ENCODE measurements around the gene LSP1. TPM values are rescaled to one million over a fixed set of nuclear protein-coding genes. Genes with fewer than 3 reads are reported as not detected.

The LSP1 gene
- total and polyA plus RNA-seq, 2 of the 4 experiments (the other 2 are of a cell fraction), result not detected

GRCh38 chr11:1831338-1832210 lies 21.3 kb upstream of the LSP1 start (continued):
- TF ChIP-seq BHLHE40 (IDR thresholded peaks at IDR 0.05; ENCODE audit: low read depth, low read length), result no peak
- no peak for TF ChIP-seq MAZ (IDR thresholded peaks at IDR 0.05; ENCODE audit: borderline replicate concordance, low read depth, low read length)
- no peak for TF ChIP-seq FOS (IDR thresholded peaks at IDR 0.05; ENCODE audit: low read depth, low read length)

DNA sequence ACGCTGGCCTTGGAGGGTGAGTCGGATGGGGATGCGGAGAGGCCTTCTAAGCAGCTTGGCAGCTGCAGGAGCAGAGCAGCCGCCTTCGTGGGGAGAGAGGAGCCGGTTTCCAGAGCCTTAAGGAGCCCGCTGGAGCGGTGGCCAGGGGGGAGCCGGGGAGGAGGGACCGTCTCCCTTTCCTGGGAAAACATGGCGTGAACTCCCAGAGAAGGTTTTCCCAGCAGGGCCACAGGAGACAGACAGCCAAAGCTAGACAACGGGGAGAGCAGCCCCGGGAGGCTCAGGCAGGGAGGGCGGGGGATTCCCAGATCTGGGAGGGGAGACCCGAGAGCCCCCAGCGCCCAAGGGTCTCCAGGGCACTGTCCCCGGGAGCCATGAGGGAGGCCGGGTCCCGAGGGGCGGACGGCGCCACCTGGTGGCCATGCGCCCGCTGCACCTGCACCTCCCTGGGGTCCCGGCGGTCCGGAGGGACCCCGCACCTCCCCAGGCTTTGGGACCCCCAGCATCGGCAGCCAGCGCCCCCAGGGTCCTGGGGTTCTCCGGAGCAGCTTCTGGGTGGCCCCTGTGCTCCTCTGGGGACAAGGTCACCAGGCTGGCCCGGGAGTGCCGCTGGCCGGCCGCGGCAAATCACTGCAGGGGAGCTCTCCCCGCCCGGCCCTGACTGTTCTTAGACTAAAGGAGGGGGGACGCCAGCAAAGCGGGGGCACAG lies 20.5 kb upstream of the LSP1 start:
- Histone ChIP-seq H3K9me1 (ENCODE audit: insufficient read depth, low read length) (no peaks in the 10 kb centered on the region), H3K56ac (ENCODE audit: extremely low read depth, insufficient read depth, low read length) (no peak overlapping the region), H3K4me1 (ENCODE audit: control insufficient read depth, insufficient read depth, low read length) (peaks cover 8% of the 10 kb centered on the region), H2AFZ (replicated peaks; ENCODE audit: low read length, poor library complexity) (peak overlapping the region; percentile 44), H3K27ac (ENCODE audit: insufficient read depth, low read length) (no peak overlapping the region), H3K9me3 (ENCODE audit: control insufficient read depth, insufficient read depth, low read length) (no peaks in the 10 kb centered on the region), H3K36me3 (ENCODE audit: control insufficient read depth, insufficient read depth, low read length) (no peaks in the 10 kb centered on the region), H3K27me3 (ENCODE audit: control insufficient read depth, insufficient read depth, low read length) (peaks cover 16% of the 10 kb centered on the region; the same call in 1 of the 2 replicates), H2BK15ac (ENCODE audit: low read depth, low read length) (peak overlapping the region; percentile 66; the same call in 1 of the 3 replicates), H3K4me2 (ENCODE audit: low read depth, low read length) (no peak overlapping the region), H2BK120ac (ENCODE audit: low read depth, low read length) (no peak overlapping the region), H3K18ac (ENCODE audit: low read depth, low read length) (no peak overlapping the region), H2BK20ac (ENCODE audit: low read depth, low read length) (no peak overlapping the region), H4K5ac (ENCODE audit: low read depth, low read length) (no peak overlapping the region), H4K91ac (ENCODE audit: insufficient read depth, low read depth, low read length) (no peak overlapping the region), H4K8ac (ENCODE audit: low read depth in 2 of 2, low read length in 2 of 2) (no peak overlapping the region), H4K20me1 (ENCODE audit: insufficient read depth, low read length) (no peaks in the 10 kb centered on the region), H3K14ac (replicated peaks; ENCODE audit: low read depth, low read length) (no peak overlapping the region), H2AK9ac (replicated peaks; ENCODE audit: low read depth, low read length, poor library complexity) (no peak overlapping the region), H2BK5ac (ENCODE audit: low read depth, low read length, poor library complexity, severe bottlenecking) (no peak overlapping the region), H3K79me1 (ENCODE audit: low read depth in 1 of 2, low read length in 2 of 2) (no peaks in the 10 kb centered on the region), H3K9ac (ENCODE audit: low read depth, low read length) (no peak overlapping the region), H3K4me3 (ENCODE audit: insufficient read depth, low read depth, low read length) (no peak overlapping the region), H2AK5ac (ENCODE audit: low read depth, low read length) (no peak overlapping the region), H3K4ac (ENCODE audit: low read depth, low read length) (no peak overlapping the region), H3K23ac (ENCODE audit: low read depth, low read length) (no peak overlapping the region)
- peak; percentile 62; the same call in 1 of the 2 replicates for ATAC-seq (ENCODE audit: low read depth)
- no peak for DNase-seq
- intact Hi-C loops (cut with micrococcal nuclease), result loop anchor here (1.0 to 2.0 kb wide), 2 partner anchors 70 to 138 kb away; partner anchors contain the start of gene CTSD
- in situ Hi-C loops (cut with MboI; ENCODE audit: low sequenced_read_pairs), result no loop called here
- TF ChIP-seq CTCF (conservative IDR thresholded peaks at IDR 0.05; ENCODE audit: low read depth, low read length) (peak; percentile 80), SMC3 (IDR thresholded peaks at IDR 0.05; ENCODE audit: low read depth, low read length) (peak; percentile 94), BHLHE40 (IDR thresholded peaks at IDR 0.05; ENCODE audit: low read depth, low read length) (no peak), RAD21 (IDR thresholded peaks at IDR 0.05; ENCODE audit: low read length) (peak; percentile 83), POLR2A (IDR thresholded peaks at IDR 0.05; ENCODE audit: low read depth, low read length) (no peak), MAZ (IDR thresholded peaks at IDR 0.05; ENCODE audit: borderline replicate concordance, low read depth, low read length) (no peak)
- ChIA-PET CTCF (interaction anchor here (0.7 to 3.9 kb wide), 6 partner anchors 68 to 319 kb away, joined by 3 to 54 read pairs (median 4); no protein-coding TSS in a partner anchor), POLR2A (ENCODE audit: unreplicated experiment) (interaction anchor here (0.6 kb wide), 1 partner anchor 127 kb away, joined by 3 read pairs; no protein-coding TSS in a partner anchor)
- WGBS, 2 experiments (ENCODE audit: extremely low coverage in 2 of 2, insufficient read length in 1 of 2), result 58% methylated on average over 7 of the region's 40 CpGs; no CpG with 5 or more reads in 1 of the 2 experiments
- no TSS peak for BruUV-seq (replicated peaks)
- dilution Hi-C loops (cut with HindIII; ENCODE audit: low sequenced_read_pairs, unreplicated experiment), result no loop called here
